Panc1 (cell line): Measurements from ENCODE around the gene OR13A1.

Experiments used
- CTCF ChIP-seq: fragments of 450-650 bp; IDR thresholded peaks from 2 replicates; pipeline ENCODE4 v1.5.1; 2017; ENCODE audit warnings: mild to moderate bottlenecking
- POLR2AphosphoS5 ChIP-seq: IDR thresholded peaks from 2 replicates; pipeline ENCODE4 v1.6.1; 2012; ENCODE audit warnings: mild to moderate bottlenecking, low read depth, low read length, moderate library complexity
- REST ChIP-seq, 2 experiments: IDR thresholded peaks; 2 replicates each; pipeline ENCODE4 v1.6.1; 2011 to 2012; ENCODE audit warnings: low read depth in 2 of 2, control low read depth in 1 of 2, low read length in 1 of 2, mild to moderate bottlenecking in 1 of 2, moderate library complexity in 1 of 2; ENCODE audit not compliant: insufficient read depth in 1 of 2
- SIN3A ChIP-seq: IDR thresholded peaks from 2 replicates; pipeline ENCODE4 v1.6.1; 2012; ENCODE audit warnings: low read depth, mild to moderate bottlenecking, low read length, moderate library complexity, borderline replicate concordance; ENCODE audit not compliant: insufficient read depth
- TCF7L2 ChIP-seq: IDR thresholded peaks from 2 replicates; pipeline ENCODE4 v1.6.1; 2011; ENCODE audit warnings: mild to moderate bottlenecking, low read depth, low read length, inconsistent platforms

GRCh38 chr10:45261243-45261775 lies 54.1 kb downstream of the OR13A1 start:
- no peak for TF ChIP-seq POLR2AphosphoS5
- TF ChIP-seq CTCF, result no peak
- TF ChIP-seq SIN3A, result no peak
- TF ChIP-seq TCF7L2, result no peak
- TF ChIP-seq REST (IDR thresholded peaks at IDR 0.05; ENCODE audit: insufficient read depth in 1 of 2, low read depth in 2 of 2, low read length in 1 of 2), result no peak
